GM18907 (cell line): ENCODE results near the gene CC2D2A.

Experiments
- ATAC-seq: cut with Tn5 transposase; IDR thresholded peaks from one replicate; pipeline ENCODE4 v1.9.1; 2021; ENCODE audit warnings: mild to moderate bottlenecking, moderate library complexity; ENCODE audit not compliant: unreplicated experiment

The CC2D2A gene

GRCh38 chr4:15552557-15553362 lies 83.1 kb downstream of the CC2D2A start:
- no peak for ATAC-seq

- no peak for ATAC-seq
Observed at GRCh38 chr4:15556511-15557092, 86.9 kb downstream of the CC2D2A start.

GRCh38 chr4:15557786-15558550 lies 88.3 kb downstream of the CC2D2A start:
- no peak for ATAC-seq

DNA sequence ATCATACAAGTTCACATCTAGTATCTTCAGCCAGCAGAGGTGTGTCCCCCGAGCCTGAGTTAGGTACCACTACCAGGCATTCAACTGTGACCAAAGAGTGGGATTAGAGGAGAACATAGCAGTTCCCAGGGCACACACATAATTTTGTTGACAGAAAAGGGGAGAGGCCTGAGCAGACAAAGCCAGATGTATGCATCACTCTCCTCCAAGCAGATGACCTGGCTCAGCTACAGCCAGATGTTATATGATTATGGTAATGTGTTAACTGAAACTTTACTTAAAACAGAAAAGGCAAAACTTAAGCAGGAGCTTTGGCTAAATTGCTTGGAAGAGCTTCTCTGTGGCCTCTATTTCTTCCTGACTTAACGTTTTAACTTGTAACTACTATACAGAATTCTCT lies 88.9 kb downstream of the CC2D2A start:
- ATAC-seq: no peak

- ATAC-seq: no peak
Observed at GRCh38 chr4:15562114-15562513, 92.4 kb downstream of the CC2D2A start.

DNA sequence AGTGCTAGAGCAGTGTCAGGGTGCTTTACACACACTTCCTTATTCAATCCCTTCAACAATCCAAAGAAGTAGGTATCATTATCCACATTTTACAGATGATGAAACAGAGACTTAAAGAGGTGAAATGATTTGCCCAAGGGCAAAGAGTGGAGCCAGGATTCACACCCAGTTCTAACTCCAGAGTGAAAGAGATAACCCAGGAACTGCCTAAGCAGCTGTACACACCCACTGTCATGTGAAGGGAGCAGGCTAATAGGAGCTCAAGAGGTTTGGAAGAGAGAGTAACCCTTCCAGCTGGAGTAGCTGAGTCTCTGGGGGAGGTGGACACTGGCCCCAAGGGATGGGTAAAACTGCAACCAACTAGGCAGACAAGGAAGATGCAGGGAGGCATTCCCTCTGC lies 92.9 kb downstream of the CC2D2A start:
- ATAC-seq: no peak

DNA sequence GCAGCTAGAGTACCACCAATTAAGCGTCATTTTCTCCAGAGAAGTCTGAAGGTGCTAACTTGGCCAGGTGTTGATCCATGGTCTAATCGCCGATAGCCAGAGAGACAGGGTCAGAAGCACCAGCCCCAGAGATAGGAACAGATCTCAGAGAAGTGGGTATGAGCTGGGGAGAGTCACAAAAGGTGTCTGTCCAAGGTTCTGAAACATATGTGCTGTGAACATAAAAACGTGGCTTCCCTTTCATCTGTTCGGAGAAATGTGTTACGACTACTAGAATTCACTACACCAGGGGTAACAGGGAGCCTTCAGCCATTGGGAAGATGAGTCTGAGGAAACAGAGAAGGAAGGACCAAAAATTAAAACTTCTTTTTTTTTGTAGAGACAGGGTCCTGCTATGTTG lies 94.2 kb downstream of the CC2D2A start:
- ATAC-seq: no peak

- ATAC-seq: no peak
Observed at GRCh38 chr4:15568821-15569220, 99.1 kb downstream of the CC2D2A start.

GRCh38 chr4:15569746-15570145 lies 100.1 kb downstream of the CC2D2A start:
- no peak for ATAC-seq

DNA sequence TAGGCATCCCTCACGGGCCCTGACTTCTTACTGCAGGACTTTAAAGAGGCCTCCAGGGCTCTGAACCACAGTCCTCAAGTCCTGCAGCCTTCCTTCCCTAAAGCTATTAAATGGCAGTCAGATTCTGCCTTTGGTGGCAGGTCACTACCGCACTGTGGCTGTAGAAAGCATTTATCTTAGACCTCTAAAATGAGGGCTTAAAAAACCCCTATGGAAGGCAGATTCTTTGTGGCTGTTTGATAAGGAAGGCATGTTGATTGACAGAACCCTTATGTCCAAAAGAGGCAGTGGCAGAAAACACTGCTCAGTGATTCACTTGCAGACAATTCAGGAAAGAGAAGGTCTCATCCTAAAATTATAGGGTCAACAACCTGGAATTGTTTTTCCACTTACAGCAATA lies 106.3 kb downstream of the CC2D2A start:
- no peak for ATAC-seq

DNA sequence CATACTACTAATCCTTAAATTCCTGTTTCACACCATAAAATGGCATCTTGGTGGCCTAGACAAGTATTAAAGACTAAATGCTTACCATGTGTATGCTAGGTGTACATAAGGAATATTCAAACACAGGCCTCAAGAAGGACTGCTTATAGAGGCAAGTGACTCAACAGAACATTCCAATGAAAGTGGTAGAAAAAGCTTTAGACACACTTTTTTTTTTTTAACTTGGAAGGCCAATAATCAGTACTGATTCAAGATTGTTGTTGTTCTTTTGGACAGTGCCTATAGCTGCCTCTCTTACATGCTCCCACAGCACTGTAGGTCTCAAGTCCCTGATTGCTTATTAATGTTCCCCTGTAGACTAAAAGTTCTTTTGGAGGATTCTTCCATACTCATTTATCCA lies 107.8 kb downstream of the CC2D2A start:
- ATAC-seq: no peak

GRCh38 chr4:15584785-15585184 lies 115.1 kb downstream of the CC2D2A start:
- ATAC-seq: no peak

DNA sequence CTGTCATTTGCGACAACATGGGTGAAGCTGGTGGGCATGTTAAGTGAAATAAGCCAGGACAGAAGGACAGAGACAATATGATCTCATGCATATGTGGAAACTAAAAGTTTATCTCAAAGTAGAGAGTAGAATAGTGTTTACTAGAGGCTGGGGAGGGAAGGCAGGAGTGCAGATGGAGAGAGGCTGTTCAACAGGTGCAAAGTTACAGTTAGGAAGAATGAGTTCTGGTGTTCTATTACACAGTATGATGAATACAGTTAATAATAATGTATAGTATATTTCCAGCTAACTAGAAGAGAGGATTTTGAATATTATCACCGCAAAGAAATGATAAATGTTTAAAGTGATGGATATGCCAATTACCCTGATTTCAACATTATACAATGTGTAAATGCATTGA lies 115.6 kb downstream of the CC2D2A start:
- no peak for ATAC-seq

DNA sequence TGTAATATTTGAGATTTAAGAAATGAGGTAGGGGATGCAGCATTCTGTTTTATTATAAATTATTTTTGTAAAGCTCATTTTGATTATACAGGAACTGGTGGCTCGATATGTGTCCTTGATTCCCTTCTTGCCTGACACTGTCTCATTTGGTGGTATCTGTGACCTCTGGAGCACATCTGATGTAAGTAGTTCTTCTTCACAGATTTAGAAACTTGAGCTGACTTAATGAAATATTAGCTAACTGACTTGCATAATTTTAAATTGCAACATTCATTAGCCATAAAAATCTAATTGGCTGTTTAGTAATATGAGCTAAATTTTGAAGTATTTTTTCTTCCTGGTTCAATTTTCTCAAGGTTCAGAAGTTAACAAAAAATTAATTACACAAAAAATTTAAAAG lies 116.4 kb downstream of the CC2D2A start:
- no peak for ATAC-seq

- no peak for ATAC-seq
Observed at GRCh38 chr4:15587649-15588048, 118.0 kb downstream of the CC2D2A start.

GRCh38 chr4:15592799-15593198 lies 123.1 kb downstream of the CC2D2A start:
- ATAC-seq: no peak

- no peak for ATAC-seq
Observed at GRCh38 chr4:15598644-15599043, 129.0 kb downstream of the CC2D2A start.

- no peak for ATAC-seq
Observed at GRCh38 chr4:15600176-15600575, 130.5 kb downstream of the CC2D2A start.

GRCh38 chr4:15601862-15602261 lies 132.2 kb downstream of the CC2D2A start:
- no peak for ATAC-seq

DNA sequence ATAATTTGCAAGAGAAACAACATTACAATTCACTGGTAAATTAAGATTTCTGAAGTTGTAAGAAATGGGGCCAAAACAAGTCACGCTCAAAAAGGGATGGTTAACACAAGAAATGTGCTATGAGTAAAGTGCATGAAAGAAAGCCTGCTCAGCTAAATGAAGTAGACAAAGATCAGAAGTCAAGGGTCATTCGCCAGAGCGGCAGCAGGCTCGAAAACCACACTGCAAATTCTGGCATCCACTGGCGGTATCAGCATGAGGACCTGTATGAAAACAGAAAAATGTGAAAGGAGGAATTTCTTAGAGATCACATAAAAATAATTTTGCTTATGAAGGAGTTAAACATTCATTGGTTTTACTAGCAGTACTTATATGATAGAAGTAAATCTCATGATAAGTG lies 135.9 kb downstream of the CC2D2A start:
- ATAC-seq: no peak

DNA sequence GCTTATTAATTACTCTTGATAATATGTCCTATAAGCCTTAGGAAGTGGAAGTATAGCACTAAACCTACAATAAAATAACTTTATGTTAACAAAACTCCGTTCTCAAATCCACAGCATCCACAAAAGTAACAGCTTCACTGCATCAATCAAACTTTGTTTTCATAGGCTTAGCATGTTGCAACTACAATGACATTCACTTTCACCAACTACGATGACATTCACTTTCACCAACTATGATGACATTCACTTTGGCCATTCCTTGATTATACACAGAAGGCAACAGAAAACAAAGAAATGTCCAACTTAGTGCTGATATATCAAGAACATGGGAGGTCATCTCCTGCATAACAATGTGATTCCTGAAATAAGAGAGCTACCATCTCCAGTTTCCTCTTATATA lies 141.2 kb downstream of the CC2D2A start:
- no peak for ATAC-seq

GRCh38 chr4:15612136-15612535 lies 142.5 kb downstream of the CC2D2A start:
- ATAC-seq: no peak
